Daoy (cell line): ENCODE results near the gene CFL1. TPM values are rescaled to one million over a fixed set of nuclear protein-coding genes. Genes with fewer than 3 reads are reported as not detected.

Source experiments
- DNase-seq: peaks from one replicate; pipeline ENCODE4 v3.0.0-alpha.2; 2015; ENCODE audit warnings: low read depth
- total RNA-seq: library from RNA; depleted of rRNA; stranded (reverse); fragments of >200 nt; shearing (Covaris generic); gene quantifications from 2 replicates; pipeline ENCODE4 v1.2.3, GENCODE V29; 2014

CFL1 gene
- total RNA-seq, 1 experiment from 2014 or later: 1,524 TPM

GRCh38 chr11:65888163-65888814, 30.3 kb upstream of the CFL1 start, which contains the start of gene FIBP:
Gene FIBP, minus strand, starts transcription at chr11:65888471. Its CDS starts 53 bp downstream, at chr11:65888418.
- DNase-seq: peak; percentile 98

- DNase-seq: no peak
These were observed 29.8 kb upstream of the CFL1 start for GRCh38 chr11:65887723-65888162.

- DNase-seq: no peak
These were observed 29.1 kb upstream of the CFL1 start for GRCh38 chr11:65886826-65887722.

GRCh38 chr11:65885808-65886536, 28.0 kb upstream of the CFL1 start:
- DNase-seq: no peak

DNA sequence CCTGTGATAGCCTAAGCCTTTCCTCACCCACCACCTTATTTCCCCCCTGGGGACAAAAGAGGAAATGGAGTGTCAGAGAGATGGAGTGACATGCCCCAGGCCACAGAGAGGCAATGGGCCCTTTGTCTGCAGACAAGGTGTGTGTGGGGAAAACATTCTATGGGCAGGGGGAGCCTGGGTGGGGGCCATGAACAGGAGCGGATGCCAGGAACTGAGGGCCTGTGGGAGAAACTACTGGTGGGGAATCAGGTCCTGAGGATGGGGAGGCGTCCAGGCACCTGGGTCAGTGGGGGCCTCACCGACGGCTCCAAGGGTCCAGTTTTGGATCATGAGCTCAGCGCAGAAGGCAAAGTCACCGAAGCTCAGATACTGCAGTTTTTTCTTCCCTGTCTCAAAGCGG, 27.3 kb upstream of the CFL1 start:
- no peak for DNase-seq

GRCh38 chr11:65884716-65885092, 26.7 kb upstream of the CFL1 start:
- DNase-seq: peak; percentile 77

- DNase-seq: no peak
These were observed 26.1 kb upstream of the CFL1 start for GRCh38 chr11:65883786-65884715.

DNA sequence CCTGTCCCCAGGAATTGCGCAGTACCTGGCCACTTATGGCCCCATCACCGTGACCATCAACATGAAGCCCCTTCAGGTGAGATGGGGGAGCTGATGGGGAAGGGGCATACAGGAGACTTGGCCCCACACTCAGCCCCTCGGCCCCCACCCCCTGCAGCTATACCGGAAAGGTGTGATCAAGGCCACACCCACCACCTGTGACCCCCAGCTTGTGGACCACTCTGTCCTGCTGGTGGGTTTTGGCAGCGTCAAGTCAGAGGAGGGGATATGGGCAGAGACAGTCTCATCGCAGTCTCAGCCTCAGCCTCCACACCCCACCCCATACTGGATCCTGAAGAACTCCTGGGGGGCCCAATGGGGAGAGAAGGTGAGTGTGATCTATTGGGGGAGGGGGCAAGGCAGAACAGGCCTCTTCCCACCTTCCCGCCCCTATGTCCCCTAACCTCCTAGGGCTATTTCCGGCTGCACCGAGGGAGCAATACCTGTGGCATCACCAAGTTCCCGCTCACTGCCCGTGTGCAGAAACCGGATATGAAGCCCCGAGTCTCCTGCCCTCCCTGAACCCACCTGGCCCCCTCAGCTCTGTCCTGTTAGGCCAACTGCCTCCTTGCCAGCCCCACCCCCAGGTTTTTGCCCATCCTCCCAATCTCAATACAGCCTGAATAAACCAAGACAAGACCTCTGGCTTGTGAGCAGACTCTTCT, 25.2 kb upstream of the CFL1 start:
- no peak for DNase-seq

- DNase-seq: no peak
These were observed 24.4 kb upstream of the CFL1 start for GRCh38 chr11:65882120-65883057.

- no peak for DNase-seq
These were observed 23.0 kb upstream of the CFL1 start for GRCh38 chr11:65880844-65881421.

- DNase-seq: no peak
These were observed 22.0 kb upstream of the CFL1 start for GRCh38 chr11:65880027-65880426.

GRCh38 chr11:65879617-65880016, 21.6 kb upstream of the CFL1 start, which contains the start of gene CTSW:
Gene CTSW, plus strand, starts transcription at chr11:65879837. Its CDS starts 18 bp downstream, at chr11:65879855.
- DNase-seq: no peak

DNA sequence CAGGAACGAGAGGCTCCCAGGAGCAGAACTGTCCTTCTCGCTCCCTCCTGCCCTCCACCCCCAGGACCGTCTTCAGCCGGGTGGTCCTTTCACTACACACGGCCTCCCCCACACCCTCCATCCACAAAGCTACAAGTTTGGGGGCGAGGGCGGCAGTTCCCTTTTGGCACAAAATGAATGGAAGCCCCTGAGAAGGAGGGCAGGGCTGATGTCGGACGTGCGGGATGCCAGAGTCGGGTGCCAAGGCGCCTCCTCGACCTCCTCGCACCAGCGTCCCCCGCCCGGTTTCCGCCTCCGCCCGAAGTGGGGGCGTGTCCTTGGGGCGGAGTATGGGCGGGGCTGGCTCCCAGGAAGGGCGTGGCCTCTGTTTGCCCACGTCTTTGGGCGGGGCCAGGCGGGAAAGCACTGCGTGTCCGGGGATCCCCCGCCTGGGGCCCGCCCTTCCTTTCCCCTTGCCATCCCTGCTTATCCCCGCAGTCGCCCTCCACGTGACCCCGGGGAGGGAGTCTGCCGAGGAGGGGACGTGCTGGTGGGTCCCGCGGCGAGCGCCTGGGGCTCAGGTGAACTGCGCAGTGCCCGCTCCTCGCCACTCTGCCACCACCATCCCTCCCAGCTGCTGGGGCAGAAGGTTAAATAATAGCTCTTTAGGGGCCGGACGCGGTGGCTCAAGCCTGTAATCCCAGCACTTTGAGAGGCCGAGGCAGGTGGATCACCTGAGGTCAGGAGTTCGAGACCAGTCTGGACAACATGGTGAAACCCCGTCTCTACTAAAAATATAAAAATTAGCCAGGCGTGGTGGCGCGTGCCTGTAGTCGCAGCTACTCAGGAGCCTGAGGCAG, 15.6 kb upstream of the CFL1 start:
- DNase-seq: peak; percentile 95

DNA sequence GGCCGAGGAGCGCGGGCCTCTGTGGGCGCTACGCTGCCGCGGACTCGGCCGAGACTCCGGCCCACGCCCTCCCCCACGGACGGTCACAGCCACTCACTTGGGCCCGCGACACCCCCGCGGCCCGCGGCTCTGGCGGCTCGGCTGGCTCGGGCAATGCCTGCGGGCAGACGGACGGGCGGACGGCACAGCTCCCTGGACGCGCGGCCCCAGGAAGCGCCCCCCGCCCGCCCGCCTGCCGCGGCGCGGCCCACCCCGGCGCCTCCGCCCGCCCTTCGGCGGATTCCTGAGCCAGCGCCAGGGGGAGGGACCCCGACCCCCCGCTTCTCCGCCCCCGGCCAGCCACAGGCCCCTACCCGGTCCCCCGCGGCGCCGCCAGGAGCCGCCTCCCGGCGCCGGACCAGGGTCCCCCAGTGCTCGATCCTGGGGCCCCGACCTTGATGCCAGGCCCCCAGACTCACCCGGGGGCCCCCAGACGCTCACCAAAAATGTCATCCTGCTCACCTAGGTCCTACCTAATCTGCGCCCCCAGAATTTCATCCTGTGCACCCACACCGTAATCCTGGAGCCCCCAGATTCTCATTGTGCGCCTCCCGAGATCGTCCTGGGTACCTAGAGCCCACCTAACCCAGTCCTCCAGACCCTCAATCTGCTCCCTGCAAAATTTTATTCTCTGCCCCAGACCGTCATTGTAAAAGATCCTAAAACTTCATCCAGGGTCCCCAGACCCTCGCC, 14.8 kb upstream of the CFL1 start, which contains the start of gene EFEMP2:
TSS of gene EFEMP2 (minus strand) at position 215 of the 732 bp plus-strand sequence. CDS start 446 bp downstream, outside the sequence.
- peak; percentile 47 for DNase-seq

DNA sequence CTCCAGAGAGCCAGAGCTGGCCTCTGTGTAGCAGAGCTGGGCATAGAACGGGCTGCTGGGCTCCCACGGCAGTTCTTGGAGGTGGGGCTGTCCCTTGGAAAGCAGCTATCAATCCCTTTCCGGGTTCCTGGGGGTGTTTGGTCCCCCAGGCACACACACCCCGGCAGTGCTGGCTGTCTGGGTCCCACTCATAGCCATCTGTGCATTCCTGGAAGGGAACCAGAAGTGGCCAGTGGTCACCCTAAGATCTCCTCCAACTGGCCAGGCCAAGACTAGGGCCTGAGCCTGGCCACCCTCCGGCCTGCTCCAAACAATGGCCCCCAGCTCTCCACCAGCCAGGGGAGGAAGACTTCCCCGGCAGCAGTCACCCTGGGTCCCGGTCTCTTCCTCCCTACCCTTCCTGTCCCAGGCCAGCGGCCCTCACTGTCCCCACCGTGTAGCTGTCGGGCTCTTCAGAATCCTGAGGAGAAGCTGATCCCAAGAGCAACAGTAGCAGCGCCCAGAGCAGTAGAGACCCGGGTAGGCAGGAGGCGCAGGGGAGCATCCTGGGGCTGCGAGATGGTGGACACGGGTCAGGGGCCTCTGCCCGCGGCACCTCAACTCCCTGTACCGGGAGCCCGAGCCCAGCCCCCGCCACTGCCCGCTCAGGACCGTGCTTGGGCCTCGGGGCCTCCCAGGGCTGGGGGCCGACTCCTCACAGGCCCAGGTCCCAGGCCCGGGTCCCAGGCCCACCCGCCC, 14.0 kb upstream of the CFL1 start:
- DNase-seq: no peak
